Adrenal gland (tissue), 5 donors: ENCODE results near the gene DTX1.

ENCODE experiments used
- POLR2A ChIP-seq, 2 donors: fragments of 450-650 bp; IDR thresholded peaks; one replicate each; pipeline ENCODE4 v1.6.1; 2017; ENCODE audit warnings: antibody characterized with exemption in 2 of 2, mild to moderate bottlenecking in 2 of 2, moderate library complexity in 1 of 2
- TF ChIP-seq, protein P1 (sequence below), 6 experiments: fragments of 450-650 bp in 4 of 6; fragments of 200-600 bp in 2 of 6; sonication (generic) in 1 of 6; IDR thresholded peaks; 1 replicate in 5 of 6; 2 replicates in 1 of 6; pipeline versions ENCODE4 v1.5.1 to v1.8.0; 2016 to 2021; ENCODE audit warnings: antibody characterized with exemption in 6 of 6, mild to moderate bottlenecking in 2 of 6, moderate library complexity in 1 of 6
- donor health status: DM: no; HTN: no; CAD: no.

DNA sequence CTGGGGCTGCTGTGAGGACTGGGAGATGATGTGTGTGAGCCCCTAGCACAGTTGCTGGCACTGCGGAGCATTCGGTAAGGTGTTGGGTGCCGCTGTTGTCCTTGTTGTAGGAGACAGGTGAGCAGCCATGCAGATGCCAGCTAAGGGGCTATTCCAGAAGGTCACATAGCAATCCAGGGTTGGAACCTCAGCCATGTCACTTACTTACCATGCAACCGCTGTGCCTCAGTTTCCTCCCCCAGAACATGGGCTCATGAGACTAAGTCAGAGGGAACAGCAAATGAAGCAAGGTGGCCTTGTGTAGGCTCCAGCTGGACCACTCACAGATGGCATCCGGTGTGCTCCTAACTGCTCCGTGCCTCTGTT lies 13.2 kb downstream of the DTX1 start:
- TF ChIP-seq, protein P1, sequence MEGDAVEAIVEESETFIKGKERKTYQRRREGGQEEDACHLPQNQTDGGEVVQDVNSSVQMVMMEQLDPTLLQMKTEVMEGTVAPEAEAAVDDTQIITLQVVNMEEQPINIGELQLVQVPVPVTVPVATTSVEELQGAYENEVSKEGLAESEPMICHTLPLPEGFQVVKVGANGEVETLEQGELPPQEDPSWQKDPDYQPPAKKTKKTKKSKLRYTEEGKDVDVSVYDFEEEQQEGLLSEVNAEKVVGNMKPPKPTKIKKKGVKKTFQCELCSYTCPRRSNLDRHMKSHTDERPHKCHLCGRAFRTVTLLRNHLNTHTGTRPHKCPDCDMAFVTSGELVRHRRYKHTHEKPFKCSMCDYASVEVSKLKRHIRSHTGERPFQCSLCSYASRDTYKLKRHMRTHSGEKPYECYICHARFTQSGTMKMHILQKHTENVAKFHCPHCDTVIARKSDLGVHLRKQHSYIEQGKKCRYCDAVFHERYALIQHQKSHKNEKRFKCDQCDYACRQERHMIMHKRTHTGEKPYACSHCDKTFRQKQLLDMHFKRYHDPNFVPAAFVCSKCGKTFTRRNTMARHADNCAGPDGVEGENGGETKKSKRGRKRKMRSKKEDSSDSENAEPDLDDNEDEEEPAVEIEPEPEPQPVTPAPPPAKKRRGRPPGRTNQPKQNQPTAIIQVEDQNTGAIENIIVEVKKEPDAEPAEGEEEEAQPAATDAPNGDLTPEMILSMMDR (IDR thresholded peaks at IDR 0.05), result no peak
- TF ChIP-seq POLR2A (IDR thresholded peaks at IDR 0.05), result no peak
